COLO668 (cell line): ENCODE results near the gene KRT6A.

ENCODE experiments used
- DNase-seq: peaks from one replicate; lab custom pipeline; 2025; ENCODE audit not compliant: unreplicated experiment; lab: John Stamatoyannopoulos, UW

Gene KRT6A

GRCh38 chr12:52524898-52525591 lies 32.0 kb upstream of the KRT6A start:
- no peak for DNase-seq

DNA sequence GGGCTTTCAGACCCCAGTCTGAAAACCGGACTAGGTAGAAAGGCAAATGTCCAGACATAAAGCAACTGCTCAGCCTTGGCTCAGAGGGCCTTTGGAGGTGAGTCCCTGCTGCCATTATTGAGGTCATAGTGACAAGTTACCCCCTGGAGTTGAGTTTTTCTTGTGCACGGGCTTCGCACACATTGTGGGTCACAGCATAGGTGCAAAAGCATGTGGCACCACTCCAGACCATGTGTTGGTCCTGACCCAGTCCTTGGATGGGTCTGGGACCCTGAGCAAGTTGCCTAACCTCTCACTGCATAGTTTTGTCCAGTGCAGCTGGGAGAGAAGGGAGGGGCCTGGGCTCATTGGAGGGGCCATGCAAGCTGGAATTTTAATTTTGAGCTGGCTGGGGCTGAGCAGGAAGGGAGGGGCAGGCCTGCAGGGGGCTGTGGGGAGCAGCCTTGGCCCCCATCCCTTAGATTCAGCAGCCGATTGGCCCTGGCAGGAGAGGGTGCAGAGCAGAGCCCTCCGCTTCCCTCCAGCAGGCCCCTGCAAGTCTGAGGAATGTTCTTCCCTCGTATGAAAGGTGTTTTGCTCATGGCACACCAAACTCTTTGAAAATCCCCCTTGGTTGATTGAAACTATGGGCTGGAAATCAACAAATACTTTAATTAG lies 31.3 kb upstream of the KRT6A start:
- DNase-seq, result no peak

DNA sequence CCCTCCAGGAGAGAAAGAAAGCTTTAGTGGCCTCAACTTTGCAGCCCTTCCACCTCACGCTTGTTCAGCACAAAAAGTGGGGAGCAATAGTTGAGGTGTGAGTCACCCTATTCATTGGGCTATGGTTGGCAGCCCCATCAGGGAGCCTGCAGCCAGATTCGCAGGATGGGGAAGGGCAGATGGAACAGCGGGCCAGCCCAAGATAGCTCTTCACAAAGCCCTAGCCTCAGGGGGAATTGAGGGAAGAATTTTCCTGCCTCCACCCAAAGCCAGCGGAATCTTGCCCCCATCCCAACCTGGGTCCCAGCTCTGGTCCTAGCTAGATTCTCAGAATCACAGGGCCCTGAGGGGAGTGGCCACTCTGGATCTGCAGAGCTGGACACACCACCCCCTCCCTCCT lies 30.8 kb upstream of the KRT6A start:
- DNase-seq, result no peak

GRCh38 chr12:52522346-52523011 lies 29.4 kb upstream of the KRT6A start:
- no peak for DNase-seq

DNA sequence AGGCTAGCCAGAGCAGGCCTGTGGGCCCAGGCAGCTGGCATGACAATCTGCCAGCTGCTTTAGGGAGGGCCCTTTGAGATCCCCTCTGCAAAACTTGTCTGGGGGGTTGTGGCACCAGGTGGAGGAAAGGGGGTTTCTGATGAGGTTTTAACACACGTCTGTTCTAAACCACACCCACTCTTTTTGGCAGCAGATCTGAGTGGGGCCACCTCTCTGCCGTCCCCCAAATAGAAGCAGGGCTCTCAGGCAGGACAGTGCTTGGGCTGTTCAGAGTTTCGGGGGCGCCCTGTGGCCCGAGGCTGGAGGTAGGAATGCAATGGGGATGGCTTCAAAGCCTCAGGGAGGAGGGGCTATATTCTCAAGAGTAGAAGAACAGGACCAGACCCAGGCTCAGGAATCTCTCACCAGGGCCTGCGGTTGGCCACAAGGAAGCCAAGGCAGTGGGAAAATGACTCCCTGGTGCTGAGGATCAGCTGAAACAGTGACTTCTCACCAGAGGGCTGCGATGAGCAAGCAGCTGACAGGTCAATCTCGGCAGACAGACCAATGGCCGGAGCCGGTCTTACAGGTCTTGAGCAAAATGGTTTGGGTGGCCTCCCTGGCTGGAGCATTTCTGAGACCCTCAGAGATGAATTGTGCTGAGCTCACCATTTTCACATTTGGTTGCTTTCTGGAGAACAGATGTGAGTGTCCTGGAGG lies 28.7 kb upstream of the KRT6A start:
- no peak for DNase-seq

DNA sequence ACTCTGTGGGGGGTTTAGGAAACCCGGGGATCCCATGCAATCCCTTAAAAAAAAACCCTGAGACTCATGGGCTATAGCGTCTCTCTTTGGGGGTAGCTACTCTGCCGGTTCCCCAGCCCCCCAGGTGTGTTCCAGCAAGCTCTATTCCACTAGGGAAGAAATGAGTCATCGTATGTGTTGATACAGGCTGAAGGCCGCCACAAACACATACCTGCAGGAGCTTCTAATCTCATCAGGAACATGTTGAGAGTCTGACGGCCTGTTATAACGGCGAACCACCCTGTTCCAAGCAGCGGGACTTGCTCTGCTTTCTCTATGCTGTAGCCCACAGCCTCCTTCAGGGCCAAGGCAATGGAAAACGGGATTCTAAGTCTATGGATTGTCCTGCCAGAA lies 28.1 kb upstream of the KRT6A start:
- no peak for DNase-seq

DNA sequence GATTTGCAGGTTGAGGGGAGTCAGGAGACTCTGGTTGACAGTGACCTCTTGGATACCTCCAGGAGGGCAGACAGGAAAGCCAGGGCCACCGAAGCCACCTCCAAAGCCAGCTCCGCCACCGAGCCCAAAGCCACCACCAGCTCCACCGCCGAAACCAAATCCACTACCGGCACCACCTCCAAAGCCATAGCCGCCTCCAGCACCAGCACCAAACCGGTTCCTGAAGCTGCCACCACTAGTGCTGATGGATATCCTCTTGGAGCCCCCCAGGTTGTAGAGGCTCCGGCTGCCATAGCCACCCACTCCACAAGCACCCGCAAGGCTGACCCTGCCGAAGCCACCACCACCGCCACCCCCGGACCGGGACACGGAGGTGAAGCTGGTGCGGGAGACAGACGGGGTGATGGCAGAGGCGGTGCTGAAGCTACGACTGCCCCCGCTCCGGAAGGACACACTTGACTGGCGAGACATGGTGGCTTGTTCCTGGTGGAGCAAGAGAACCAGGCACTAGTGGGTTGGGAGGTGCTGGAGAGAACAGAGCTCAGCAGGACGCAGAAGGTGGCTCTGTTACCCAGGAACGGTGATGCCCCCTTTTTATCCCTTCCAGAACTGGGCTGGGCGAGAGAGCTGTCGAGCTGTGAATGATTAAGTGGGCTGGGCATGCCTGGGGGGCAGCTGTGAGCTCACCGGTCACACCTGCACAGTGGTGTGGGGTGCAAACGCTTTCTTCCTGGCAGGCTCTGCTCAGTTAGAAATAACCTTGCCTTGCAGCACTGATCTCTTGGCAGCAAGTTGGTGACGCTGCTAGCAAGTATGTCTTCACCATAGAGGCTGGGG lies 27.0 kb upstream of the KRT6A start, which contains the start of gene KRT5:
TSS of gene KRT5 (minus strand) at position 569 of the 837 bp plus-strand sequence. CDS start at position 471, 98 bp downstream.
- DNase-seq, result no peak

DNA sequence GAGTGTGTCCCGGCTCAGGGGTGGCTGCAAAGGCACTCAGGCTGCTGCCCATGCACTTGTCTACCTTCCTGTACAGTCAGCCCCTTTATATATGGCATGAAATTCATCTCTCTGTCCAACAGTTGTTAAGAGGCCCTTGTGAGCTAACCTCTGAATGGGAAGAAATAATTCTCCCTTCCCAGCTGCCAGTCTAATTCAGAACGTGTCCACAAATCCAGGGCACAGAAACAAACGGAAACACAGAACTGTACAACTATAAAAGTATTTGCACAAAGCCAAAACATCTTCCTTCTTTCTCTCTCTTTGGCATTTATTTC lies 26.3 kb upstream of the KRT6A start:
- DNase-seq, result no peak

GRCh38 chr12:52518574-52519386 lies 25.7 kb upstream of the KRT6A start:
- no peak for DNase-seq

DNA sequence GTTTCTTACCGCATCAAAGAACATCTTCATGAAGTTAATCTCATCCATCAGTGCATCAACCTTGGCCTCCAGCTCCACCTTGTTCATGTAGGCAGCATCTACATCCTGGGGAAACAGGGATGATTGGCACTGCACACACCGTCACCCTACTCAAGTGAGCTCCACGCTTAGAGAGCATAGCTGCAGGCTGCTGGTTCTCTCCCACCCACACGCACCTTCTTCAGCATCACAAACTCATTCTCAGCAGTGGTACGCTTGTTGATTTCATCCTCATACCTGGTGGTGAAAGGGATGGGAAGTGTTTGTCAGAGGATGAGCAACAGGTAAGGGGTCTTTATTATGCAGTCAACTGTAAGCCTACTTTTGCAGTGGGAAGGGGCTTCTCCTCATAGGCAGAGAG lies 24.8 kb upstream of the KRT6A start:
- DNase-seq, result no peak

- DNase-seq, result no peak
These were observed 24.2 kb upstream of the KRT6A start for GRCh38 chr12:52517005-52517835.

GRCh38 chr12:52515927-52516831 lies 23.1 kb upstream of the KRT6A start:
- DNase-seq, result no peak

DNA sequence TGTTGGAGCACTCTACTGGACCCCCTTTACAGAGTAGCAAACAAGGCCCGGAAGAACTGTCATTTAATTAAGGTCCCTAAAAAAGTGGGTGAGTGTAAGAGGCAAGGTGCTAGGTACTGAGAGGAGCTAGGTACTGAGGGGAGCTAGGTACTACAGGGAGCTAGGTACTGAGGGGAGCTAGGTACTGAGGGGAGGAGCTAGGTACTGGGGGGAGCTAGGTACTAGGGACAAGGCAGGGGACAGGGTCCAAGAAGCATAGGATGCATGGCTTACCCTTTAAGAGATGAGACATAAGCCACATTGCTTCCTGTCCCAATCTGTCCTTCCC lies 22.2 kb upstream of the KRT6A start:
- no peak for DNase-seq

- DNase-seq, result no peak
These were observed 21.6 kb upstream of the KRT6A start for GRCh38 chr12:52514471-52515318.

DNA sequence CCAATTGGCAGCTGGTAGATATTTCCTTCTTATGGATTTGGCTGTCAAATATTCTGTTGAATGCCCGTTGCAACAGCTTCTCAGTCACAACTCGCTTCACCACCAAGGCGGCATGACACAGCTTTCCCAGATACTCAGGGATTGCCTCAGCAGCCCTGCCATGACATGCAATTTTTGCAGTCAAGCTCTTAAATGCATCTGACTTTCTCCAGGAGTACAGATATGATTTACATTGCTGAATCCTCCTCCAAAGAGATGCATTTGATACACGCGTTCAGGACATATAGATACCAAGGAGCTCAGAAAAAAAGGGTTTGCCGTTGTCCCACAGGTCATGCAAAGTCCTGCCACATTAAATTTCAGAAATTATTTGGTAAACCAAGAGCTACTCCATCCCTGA lies 20.7 kb upstream of the KRT6A start:
- no peak for DNase-seq

- DNase-seq, result no peak
These were observed 15.2 kb upstream of the KRT6A start for GRCh38 chr12:52508211-52508610.
